Neuron (in vitro differentiated cells): ENCODE data around the gene ANGPTL2.

Experiments
- H2AFZ ChIP-seq: one replicate; pipeline ENCODE4 v1.6.1; 2013; ENCODE audit warnings: low read depth, mild to moderate bottlenecking, inconsistent platforms, low read length, moderate library complexity
- H3K27me3 ChIP-seq: one replicate; pipeline ENCODE4 v1.6.1; 2013; ENCODE audit warnings: low read length; ENCODE audit not compliant: insufficient read depth
- H3K36me3 ChIP-seq: one replicate; pipeline ENCODE4 v1.6.1; 2013; ENCODE audit warnings: low read length; ENCODE audit not compliant: insufficient read depth
- H3K4me1 ChIP-seq: one replicate; pipeline ENCODE4 v1.6.1; 2013; ENCODE audit warnings: low read length; ENCODE audit not compliant: insufficient read depth
- H3K4me3 ChIP-seq: 2 replicates; pipeline ENCODE4 v1.5.1; 2013; ENCODE audit warnings: mild to moderate bottlenecking, low read length, moderate library complexity
- H3K9me3 ChIP-seq: one replicate; pipeline ENCODE4 v1.6.1; 2013; ENCODE audit warnings: low read length

ANGPTL2 gene

DNA sequence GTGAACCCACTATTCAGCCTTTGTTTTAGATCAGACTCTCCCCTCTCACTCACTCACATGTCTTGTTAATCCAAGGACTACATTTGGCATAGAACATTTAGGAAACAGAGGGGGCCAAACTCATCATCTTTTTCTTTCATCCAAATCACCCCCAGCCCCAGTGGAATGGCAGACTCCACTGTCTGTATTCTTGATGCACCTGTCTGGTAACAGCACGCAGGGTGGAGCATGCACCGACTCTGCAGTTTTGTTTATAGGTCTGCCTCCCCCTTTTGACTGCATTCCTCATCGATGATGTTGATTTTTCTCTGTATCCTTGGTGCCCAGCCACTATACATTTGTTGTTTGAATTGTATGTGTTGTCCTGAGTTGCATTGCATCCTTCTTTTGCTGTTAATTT is 66.0 kb downstream of the ANGPTL2 start:
- Histone ChIP-seq H3K9me3 (no peaks in the 10 kb centered on the region), H3K36me3 (no peaks in the 10 kb centered on the region), H3K4me3 (no peak overlapping the region), H2AFZ (no peak overlapping the region), H3K27me3 (no peaks in the 10 kb centered on the region), H3K4me1 (peaks cover 12% of the 10 kb centered on the region)

DNA sequence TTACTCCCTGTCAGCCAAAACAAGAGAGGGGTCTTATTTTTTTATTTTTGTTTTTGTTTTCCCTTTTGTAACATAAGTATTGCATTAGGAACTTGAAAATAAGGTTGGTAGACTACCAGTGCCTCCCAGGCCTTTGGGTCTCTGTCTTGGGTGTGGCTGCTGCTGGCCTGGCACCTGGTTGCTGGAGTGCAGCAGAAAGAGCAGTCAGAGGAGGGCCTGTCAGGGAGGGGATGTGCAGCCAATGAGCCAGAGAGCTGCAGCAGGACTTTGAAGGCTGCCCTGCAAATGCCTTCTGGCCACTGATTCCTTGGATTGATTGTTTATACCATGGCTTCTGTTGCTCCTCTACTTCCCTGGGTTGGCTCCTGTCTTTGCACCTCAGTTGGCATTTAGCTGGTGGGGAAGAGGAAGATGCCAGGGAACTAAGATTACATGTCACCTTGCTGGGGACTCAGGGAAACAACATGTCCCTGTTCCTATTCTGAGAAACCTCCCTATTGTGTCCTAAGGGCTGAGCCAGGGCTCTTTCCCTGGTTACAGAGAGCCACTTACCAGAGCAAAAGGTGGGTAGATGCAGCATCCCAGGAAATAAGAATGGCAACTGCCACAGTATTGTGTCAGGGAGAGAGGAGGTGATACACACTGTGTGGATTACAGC is 66.6 kb downstream of the ANGPTL2 start:
- H3K27me3 ChIP-seq = no peaks in the 10 kb centered on the region

DNA sequence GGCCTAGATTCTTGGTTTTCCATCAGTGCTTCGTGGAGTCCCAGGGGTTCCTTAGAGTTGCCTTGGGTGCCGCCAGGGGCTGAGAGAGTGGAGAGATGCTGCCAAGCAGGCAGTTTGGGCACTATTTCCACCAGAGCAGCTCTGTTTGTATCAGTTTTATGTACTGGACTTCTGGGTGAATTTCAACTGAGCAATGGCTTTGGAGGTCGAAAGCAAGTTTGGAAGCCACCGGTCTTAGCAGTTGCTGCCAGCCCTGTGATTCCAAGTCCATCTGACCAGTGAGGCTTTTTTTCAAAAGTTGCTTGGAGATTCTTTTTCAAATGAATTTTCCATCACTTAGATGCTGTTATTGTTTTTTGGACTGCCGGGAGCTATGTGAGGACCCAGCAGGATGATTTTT is 68.5 kb downstream of the ANGPTL2 start:
- H3K4me1 ChIP-seq = peaks cover 12% of the 10 kb centered on the region
- no peak overlapping the region for H3K4me3 ChIP-seq
- H3K36me3 ChIP-seq = no peaks in the 10 kb centered on the region
- no peaks in the 10 kb centered on the region for H3K9me3 ChIP-seq
- no peaks in the 10 kb centered on the region for H3K27me3 ChIP-seq
- H2AFZ ChIP-seq = no peak overlapping the region

More for the DNA sequence above, 66.6 kb downstream of the ANGPTL2 start:
- no peak overlapping the region for H3K4me3 ChIP-seq
- H3K9me3 ChIP-seq = no peaks in the 10 kb centered on the region
- peaks cover 12% of the 10 kb centered on the region for H3K4me1 ChIP-seq
- H3K36me3 ChIP-seq = no peaks in the 10 kb centered on the region
- H2AFZ ChIP-seq = no peak overlapping the region

DNA sequence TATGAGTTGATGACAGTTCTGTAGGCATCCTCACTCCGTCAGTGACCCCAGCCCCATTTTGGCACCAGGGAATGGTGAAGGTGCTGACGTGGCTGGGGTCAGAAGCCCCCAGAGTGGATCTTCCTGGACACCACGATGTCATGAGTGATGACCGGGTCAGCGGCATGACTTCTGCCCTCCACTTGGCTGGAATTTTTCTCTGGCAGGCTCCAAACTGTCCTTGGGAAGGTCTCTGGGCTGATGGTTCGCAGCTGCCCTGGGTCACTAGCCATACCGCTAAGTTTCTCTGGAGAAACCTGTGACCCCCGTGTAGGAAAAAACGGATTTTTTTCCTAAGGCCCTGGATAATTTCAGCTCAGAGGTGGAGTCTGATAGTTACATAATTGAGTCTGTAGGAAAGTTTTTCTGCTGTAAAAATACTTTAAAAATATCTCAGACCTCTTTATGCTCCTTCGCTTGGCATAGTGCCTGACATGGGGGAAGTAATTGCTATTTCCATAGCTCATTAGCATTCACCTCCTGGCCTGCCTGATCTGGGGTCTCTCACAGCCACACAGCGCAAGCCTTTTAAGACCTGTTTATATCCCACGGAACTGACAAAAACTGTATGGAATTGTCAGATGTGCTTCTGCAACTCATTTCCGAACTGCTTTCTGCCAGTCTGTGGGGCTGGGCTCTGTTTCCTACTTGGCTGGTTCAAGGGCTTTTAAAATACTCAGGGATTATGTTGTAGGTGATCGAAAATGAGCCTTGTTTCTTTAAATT is 69.2 kb downstream of the ANGPTL2 start:
- no peaks in the 10 kb centered on the region for H3K9me3 ChIP-seq
- no peaks in the 10 kb centered on the region for H3K27me3 ChIP-seq
- H3K36me3 ChIP-seq = no peaks in the 10 kb centered on the region

DNA sequence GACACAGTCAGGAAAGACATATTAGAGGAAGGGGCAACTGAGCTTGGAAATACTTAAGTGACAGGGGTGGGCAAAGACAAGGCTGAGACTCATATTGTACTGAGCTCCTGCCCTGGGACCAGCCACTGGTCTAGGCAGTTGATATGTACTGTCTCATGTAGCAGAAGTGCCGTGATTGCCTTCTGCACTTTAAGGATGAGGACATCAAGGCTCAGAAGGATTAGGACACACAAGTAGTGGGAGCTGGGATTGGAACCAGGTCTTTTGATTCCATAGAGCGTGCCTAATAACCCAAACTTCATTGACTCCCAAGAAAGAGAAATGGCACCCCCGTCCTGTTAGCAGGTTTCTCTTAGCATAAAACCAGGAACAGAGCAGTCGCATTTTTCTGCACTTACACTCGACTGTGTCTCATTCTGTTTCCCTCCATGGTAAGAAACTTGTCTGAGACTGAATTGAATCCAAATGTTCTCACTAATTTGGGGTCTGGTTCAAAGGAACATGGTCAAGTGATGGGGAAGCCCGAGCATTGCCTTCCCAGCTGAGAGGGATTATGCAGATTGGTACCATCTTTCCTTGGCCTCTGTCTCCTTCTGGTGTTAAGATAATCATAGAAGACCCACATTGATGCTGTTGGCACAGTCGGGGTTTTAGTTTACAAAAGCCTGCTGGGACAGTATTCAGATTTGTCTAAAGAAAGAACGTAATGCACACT is 70.4 kb downstream of the ANGPTL2 start:
- Histone ChIP-seq H2AFZ (no peak overlapping the region), H3K4me1 (peaks cover 12% of the 10 kb centered on the region), H3K9me3 (no peaks in the 10 kb centered on the region), H3K4me3 (no peak overlapping the region), H3K36me3 (no peaks in the 10 kb centered on the region), H3K27me3 (no peaks in the 10 kb centered on the region)

More for the DNA sequence above, 69.2 kb downstream of the ANGPTL2 start:
- Histone ChIP-seq H3K4me3 (no peak overlapping the region), H2AFZ (no peak overlapping the region), H3K4me1 (peaks cover 12% of the 10 kb centered on the region)

DNA sequence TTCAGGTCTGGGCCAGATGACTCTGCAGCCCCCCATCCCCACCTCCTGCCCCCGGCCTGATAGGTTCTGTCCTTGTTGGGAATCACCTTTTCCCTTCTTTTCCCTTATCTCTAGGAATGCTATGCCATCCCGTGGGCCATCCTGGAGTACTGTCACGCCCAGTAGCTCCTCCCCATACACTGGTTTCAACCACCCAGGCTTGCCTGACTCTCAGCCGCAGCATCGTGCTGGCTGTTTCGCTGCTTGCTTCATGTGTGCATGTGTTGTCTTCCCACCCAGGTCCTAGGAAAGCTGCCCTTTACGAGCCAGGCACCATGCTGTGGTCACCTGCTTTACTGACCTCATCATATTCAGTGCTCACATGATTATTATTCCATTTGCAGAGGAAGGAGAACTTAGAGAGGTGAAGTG is 71.8 kb downstream of the ANGPTL2 start:
- Histone ChIP-seq H2AFZ (no peak overlapping the region), H3K36me3 (no peaks in the 10 kb centered on the region), H3K27me3 (no peaks in the 10 kb centered on the region), H3K4me1 (peaks cover 4% of the 10 kb centered on the region), H3K4me3 (no peak overlapping the region), H3K9me3 (no peaks in the 10 kb centered on the region)

DNA sequence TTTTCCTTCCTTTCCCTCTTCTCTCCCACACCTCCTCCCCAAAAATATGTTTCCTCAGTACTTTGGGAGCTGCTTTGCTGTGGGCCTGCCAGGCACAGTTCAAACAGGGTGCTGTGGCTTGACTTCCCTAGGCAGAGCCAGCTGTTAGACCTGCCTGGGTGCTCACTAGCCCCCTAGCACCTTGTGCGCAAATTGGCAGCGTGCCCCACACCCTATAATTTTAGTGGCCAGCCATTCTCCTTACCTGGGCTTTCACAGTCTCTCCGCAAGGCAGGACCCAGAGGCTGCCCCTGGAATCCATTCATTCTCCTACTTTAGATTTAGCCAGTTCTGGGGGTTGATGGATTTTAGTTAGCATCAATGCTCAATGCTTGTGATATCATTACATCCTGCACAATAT is 72.3 kb downstream of the ANGPTL2 start:
- Histone ChIP-seq H2AFZ (no peak overlapping the region), H3K4me1 (peaks cover 4% of the 10 kb centered on the region), H3K27me3 (no peaks in the 10 kb centered on the region), H3K4me3 (no peak overlapping the region), H3K9me3 (no peaks in the 10 kb centered on the region), H3K36me3 (no peaks in the 10 kb centered on the region)

DNA sequence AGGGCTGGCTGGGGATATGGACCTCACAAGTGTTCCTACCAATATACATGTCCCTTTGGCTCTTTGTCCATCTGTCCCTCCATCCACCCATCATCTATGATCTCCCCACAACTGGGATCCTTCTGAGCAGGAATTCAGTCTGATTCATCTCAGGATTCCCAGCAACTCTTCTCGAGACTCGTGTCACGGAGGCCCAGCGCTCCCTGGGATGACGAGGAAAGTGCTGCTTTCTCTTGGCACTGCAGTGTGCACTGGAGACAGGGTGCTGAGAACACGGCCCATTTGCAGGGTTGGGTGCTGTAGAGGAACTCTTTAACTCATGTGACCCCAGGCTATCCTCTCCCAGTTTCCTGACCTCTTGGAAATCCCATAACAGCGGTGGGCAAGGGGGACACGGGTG is 72.9 kb downstream of the ANGPTL2 start:
- H2AFZ ChIP-seq = no peak overlapping the region
- H3K4me1 ChIP-seq = peaks cover 4% of the 10 kb centered on the region
- no peaks in the 10 kb centered on the region for H3K27me3 ChIP-seq
- no peaks in the 10 kb centered on the region for H3K9me3 ChIP-seq
- no peaks in the 10 kb centered on the region for H3K36me3 ChIP-seq
- no peak overlapping the region for H3K4me3 ChIP-seq

DNA sequence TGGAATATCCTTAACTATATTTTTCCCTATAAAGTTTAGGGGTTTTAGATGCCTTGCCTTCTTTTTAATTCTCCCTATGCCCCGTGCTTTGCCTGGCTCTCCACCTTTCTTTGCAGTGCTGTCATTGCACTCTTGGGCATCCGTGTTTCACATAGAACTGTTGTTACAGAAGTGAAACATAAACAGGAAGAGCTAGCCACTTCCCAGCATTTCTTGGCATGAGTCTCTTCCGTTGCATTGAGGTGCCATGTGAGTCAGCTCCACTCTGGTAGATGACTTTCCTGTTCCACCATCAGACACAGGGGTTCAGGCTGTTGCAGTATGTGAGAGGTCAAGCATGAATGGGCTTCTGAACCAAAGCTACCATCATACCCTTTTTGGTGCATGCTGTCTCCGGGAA is 73.4 kb downstream of the ANGPTL2 start:
- no peaks in the 10 kb centered on the region for H3K36me3 ChIP-seq
- peaks cover 4% of the 10 kb centered on the region for H3K4me1 ChIP-seq
- no peak overlapping the region for H2AFZ ChIP-seq
- no peaks in the 10 kb centered on the region for H3K9me3 ChIP-seq
- H3K4me3 ChIP-seq = no peak overlapping the region
- no peaks in the 10 kb centered on the region for H3K27me3 ChIP-seq

DNA sequence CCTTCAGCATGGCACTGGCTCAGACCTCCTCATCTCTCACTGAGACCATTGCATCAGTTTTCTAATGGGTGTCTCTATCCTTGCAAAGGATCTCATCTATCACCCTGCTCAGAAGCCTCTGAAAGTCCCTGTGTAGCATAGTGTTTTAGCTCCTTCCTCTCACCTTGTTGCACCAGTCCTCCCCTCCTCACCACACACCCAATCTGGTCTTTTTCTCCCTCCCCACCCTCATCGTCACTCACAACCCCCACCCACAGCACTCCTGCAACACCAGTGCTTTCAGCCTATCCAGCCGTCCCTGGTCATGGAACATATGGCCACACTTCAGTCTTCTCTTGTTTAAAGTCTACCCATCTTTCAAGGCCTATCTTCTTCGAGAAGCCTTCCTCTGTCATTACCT is 74.5 kb downstream of the ANGPTL2 start:
- H2AFZ ChIP-seq = no peak overlapping the region
- no peaks in the 10 kb centered on the region for H3K9me3 ChIP-seq
- no peaks in the 10 kb centered on the region for H3K36me3 ChIP-seq

DNA sequence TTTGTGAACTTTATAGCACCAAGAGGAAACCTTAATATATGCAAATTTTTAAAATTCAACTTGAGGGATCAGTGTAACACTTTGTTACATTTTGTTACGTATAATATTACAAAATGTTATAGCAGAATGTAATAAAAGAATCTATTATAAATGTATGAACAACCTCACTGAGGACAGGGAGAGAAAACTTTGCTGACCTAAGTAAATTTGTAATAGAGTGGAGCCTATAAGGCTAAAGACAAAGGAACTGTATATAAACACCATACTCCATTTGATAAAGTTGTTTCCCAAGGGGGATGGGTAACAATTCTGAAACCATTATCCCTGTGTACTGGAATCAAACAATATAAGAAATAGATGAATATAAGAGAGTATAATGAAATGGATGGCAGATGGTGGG is 77.3 kb downstream of the ANGPTL2 start:
- Histone ChIP-seq H2AFZ (no peak overlapping the region), H3K4me3 (no peak overlapping the region), H3K9me3 (no peaks in the 10 kb centered on the region), H3K4me1 (no peaks in the 10 kb centered on the region), H3K36me3 (no peaks in the 10 kb centered on the region), H3K27me3 (no peaks in the 10 kb centered on the region)

More for the DNA sequence above, 74.5 kb downstream of the ANGPTL2 start:
- Histone ChIP-seq H3K4me3 (no peak overlapping the region), H3K4me1 (no peaks in the 10 kb centered on the region), H3K27me3 (no peaks in the 10 kb centered on the region)

DNA sequence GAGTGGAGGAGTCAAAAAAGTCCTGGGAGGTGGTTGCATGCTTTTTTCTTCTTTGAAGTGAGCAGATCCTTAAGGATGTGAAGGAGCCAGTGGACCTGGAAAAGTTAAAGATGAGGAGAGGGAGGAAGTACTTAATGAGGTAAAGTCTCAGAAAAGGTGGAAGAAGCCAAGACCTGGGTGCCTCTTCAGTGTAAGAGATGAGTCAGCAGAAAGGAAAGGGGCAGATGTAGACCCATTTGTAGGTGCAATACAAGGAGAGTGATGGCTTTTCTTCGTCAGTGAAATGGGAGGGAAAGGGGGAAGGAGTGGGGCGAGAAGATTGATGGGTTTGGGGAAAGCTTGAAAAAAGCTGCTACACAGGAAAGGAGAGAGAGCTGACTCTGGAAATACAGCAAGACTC is 82.9 kb downstream of the ANGPTL2 start:
- no peak overlapping the region for H3K4me3 ChIP-seq
- H3K36me3 ChIP-seq = no peaks in the 10 kb centered on the region
- H3K4me1 ChIP-seq = no peaks in the 10 kb centered on the region
- H3K9me3 ChIP-seq = no peaks in the 10 kb centered on the region
- H2AFZ ChIP-seq = no peak overlapping the region
- H3K27me3 ChIP-seq = no peaks in the 10 kb centered on the region

DNA sequence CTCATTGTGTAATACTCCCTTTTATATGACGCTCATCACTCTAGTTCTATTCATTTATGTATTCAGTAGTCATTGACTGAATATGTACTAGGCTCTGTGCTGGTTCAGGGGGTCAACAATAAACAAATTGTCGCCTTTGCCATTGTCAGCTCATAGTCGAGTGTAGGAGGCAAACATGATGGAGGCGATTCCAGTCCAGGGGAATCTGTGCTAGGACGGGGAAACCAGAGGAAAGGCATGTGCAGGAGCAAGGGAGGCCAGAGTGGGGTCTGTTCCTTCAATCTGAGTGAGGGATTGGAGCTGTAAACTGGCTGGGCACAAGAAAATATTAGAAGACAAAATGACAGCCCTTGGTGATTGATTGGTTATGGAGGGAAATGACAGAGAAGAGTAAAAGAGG is 83.9 kb downstream of the ANGPTL2 start:
- Histone ChIP-seq H3K27me3 (no peaks in the 10 kb centered on the region), H3K4me1 (no peaks in the 10 kb centered on the region), H3K9me3 (no peaks in the 10 kb centered on the region), H2AFZ (no peak overlapping the region), H3K4me3 (no peak overlapping the region), H3K36me3 (no peaks in the 10 kb centered on the region)
